HAP-1 (cell line): ENCODE measurements around the gene NBEA.

Source experiments
- DNase-seq, 2 experiments: peaks; one replicate each; pipeline ENCODE4 v3.0.0-alpha.2; 2016 to 2020; ENCODE audit warnings: low spot score in 2 of 2
- H3K27me3 ChIP-seq: fragments of 250-450 bp; sonication (Bioruptor Pico); 2 replicates; pipeline ENCODE4 v1.5.1; 2020; ENCODE audit warnings: low read depth, mild to moderate bottlenecking, moderate library complexity
- H3K36me3 ChIP-seq: fragments of 250-450 bp; sonication (Bioruptor Pico); replicated peaks from 2 replicates; pipeline ENCODE4 v1.5.1; 2020; ENCODE audit warnings: mild to moderate bottlenecking
- H3K4me1 ChIP-seq: fragments of 250-450 bp; sonication (Bioruptor Pico); 2 replicates; pipeline ENCODE4 v1.5.1; 2020; ENCODE audit warnings: mild to moderate bottlenecking
- H3K4me3 ChIP-seq: fragments of 250-450 bp; sonication (Bioruptor Pico); 2 replicates; pipeline ENCODE4 v1.5.1; 2020; ENCODE audit warnings: mild to moderate bottlenecking, moderate library complexity
- H3K9me3 ChIP-seq: fragments of 250-450 bp; sonication (Bioruptor Pico); 2 replicates; pipeline ENCODE4 v1.5.1; 2020; ENCODE audit warnings: mild to moderate bottlenecking, moderate library complexity
- in situ Hi-C: fragments of 300-500 bp; cut with MboI; formaldehyde crosslinking; loops from 3 replicates; pipeline ENCODE4 v1.14.3; 2020; ENCODE audit warnings: low sequenced_read_pairs, inconsistent platforms, mixed read lengths

NBEA gene

DNA sequence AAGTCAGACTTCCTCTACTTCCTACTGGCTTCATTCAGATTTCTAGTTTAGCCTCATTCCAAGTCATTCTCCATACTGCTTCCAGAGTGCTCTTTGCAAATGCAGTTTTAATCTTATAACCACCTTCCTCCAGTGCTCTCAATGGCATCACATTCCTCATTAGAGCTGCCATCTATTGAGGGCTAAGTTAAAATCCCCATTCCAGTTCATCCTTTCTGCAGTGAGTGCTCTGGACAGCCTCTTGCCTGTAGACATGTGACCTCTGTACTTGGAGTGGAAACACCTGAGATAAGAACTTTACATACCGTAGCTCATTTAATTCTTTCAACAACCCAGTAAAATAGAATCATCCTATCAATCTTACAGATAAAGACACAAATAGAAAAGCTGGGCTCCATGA lies 592.3 kb downstream of the NBEA start:
- in situ Hi-C loops = no loop called here
- H3K9me3 ChIP-seq = no peaks in the 10 kb centered on the region
- no peaks in the 10 kb centered on the region for H3K36me3 ChIP-seq
- H3K27me3 ChIP-seq = no peaks in the 10 kb centered on the region
- no peak for DNase-seq
- no peaks in the 10 kb centered on the region for H3K4me1 ChIP-seq
- no peak overlapping the region for H3K4me3 ChIP-seq

DNA sequence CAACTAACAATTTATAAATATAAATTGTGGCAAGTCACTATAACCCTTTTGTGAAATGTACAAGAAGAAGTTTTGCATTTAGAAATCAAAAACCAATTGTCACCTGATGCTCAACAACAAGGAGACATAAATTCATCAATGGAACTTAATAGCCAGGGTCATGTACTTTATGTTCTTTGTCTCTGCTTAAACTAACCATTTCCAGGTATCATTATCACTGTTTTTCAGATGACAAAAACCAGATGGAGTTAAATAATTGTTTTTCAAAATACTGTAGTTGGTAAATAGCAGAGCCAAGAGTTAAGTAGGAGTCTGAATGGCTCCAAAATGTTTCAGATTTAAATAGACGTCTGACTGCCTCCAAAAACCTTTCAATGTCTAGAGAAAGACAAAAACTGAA lies 606.7 kb downstream of the NBEA start:
- Histone ChIP-seq H3K27me3 (no peaks in the 10 kb centered on the region), H3K36me3 (no peaks in the 10 kb centered on the region), H3K9me3 (no peaks in the 10 kb centered on the region), H3K4me3 (no peak overlapping the region), H3K4me1 (no peaks in the 10 kb centered on the region)
- no peak for DNase-seq
- in situ Hi-C loops = no loop called here

DNA sequence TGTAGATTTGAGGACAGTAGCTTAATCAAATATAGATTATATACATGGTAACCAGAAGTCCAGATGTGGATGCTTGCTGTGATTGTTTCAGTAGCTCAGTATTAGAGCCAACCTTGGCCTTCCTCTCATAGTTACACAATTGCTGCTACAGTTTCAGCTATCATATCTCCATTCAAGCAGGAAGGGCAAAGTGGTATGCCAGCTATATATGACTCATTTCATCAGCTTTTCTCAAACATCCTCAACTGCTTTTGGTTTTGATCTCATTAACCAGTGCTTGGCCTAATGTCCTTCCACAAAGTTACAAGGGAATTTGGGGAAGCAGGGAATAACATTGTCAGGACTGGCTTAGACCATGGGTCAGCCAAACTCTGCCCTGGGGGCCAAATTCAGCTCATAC lies 607.4 kb downstream of the NBEA start:
- H3K4me3 ChIP-seq = no peak overlapping the region
- in situ Hi-C loops = no loop called here
- H3K36me3 ChIP-seq = no peaks in the 10 kb centered on the region
- H3K9me3 ChIP-seq = no peaks in the 10 kb centered on the region
- H3K27me3 ChIP-seq = no peaks in the 10 kb centered on the region
- no peak for DNase-seq
- no peaks in the 10 kb centered on the region; the same call in 1 of the 2 replicates for H3K4me1 ChIP-seq

DNA sequence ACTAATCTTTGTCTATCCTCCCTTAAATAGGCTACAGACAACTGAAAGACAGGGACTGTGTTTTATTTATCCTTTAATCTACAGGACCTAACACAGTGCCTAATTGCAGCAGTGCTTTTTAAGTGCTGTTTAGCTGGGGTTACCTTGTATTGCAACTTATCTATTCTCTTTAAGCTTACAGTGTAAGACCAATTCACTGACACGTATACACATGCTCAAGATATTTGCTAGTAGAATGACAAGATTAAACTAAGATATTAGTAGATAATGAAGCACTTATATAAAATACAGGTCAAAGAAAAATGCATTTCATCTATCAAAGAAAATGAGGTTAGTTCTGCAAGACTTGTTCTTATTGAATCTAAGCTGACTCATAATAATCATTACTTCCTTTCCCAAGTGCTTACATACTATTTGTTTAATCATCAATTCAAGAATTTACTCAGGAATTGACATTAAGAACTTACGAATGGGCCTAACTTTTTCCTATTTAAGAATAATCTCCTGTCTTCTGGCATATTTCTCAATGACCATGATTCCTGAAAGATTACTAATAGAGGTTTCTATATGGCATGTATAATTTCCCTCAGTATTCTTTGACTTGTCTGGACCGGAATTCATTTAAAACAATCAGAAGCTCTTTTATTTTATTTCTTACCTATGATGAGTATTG lies 610.2 kb downstream of the NBEA start:
- Histone ChIP-seq H3K9me3 (no peaks in the 10 kb centered on the region), H3K4me3 (no peak overlapping the region), H3K36me3 (no peaks in the 10 kb centered on the region), H3K4me1 (peaks cover 7% of the 10 kb centered on the region; the same call in 1 of the 2 replicates), H3K27me3 (no peaks in the 10 kb centered on the region)
- no peak for DNase-seq
- in situ Hi-C loops = no loop called here

DNA sequence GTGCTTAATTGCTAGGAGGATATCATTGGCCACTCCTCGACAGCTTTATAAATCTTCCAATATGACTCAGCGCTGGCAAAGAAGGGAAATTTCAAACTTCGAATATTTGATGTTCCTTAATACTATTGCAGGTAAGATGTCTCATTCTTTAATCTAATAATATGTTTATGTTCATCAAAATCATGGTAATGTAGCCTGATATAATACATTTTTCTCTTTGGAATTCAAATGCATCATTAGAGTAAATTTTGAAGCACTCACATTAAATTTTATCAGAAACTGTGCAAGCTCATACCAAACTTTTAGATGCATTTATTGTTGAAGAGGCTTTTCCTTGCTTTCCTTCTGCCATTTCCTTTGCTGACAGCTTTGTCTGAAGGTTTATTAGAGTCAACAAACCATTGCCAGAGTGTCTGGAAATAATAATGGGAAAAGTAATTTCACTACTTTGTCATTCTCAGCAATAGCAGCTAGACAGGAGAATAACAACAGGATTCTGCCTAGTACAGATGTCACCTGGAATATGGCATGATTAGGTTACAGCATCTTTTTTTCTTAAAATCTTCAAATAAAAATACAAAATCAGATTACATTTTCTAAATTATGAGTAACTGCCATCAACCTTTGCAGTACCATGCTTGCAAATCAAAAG lies 613.0 kb downstream of the NBEA start:
- DNase-seq = no peak
- Histone ChIP-seq H3K4me1 (peaks cover 7% of the 10 kb centered on the region; the same call in 1 of the 2 replicates), H3K27me3 (no peaks in the 10 kb centered on the region), H3K9me3 (no peaks in the 10 kb centered on the region), H3K36me3 (no peaks in the 10 kb centered on the region), H3K4me3 (no peak overlapping the region)
- in situ Hi-C loops = no loop called here

DNA sequence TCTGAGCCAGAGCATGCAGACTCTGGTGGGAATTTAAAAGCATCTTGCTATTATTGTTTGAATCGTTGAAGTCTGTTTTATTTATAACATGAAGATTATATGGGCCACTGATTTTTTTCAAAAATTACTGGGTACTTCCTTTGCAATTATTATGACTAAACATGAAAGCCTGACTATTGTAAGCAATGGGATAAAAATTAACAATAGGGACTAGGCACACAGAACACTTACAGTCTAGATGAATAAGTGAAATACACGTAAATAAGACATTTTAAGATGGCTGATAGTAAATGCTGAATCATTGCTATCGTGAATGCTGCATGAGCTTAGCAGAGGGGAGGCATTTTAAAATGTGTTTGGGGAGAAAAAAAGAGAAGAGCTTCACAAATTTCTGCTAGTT lies 615.4 kb downstream of the NBEA start:
- DNase-seq = no peak
- Histone ChIP-seq H3K27me3 (no peaks in the 10 kb centered on the region), H3K4me1 (peaks cover 7% of the 10 kb centered on the region; the same call in 1 of the 2 replicates), H3K9me3 (no peaks in the 10 kb centered on the region), H3K36me3 (no peaks in the 10 kb centered on the region), H3K4me3 (no peak overlapping the region)
- in situ Hi-C loops = no loop called here

DNA sequence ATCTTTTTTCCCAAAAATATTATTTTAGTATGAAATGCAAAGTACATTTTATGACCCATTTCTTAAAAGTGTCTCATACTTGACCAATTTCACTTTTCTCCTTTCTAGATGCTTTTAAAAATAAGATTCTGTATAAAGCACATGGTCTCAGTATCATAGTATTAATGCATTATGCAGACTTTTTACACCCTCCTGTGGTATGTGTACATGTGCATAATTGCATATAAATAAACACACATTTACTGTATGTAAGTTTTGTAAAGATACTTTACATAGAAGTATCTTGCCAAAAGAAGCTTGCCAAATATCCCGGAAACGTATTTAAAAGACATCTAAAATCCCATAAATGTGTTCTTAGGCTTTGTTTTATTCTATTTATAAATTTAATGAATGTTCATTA lies 619.5 kb downstream of the NBEA start:
- no peaks in the 10 kb centered on the region for H3K9me3 ChIP-seq
- H3K4me1 ChIP-seq = no peaks in the 10 kb centered on the region
- no peaks in the 10 kb centered on the region for H3K36me3 ChIP-seq
- H3K27me3 ChIP-seq = no peaks in the 10 kb centered on the region
- in situ Hi-C loops = no loop called here
- H3K4me3 ChIP-seq = no peak overlapping the region
- no peak for DNase-seq

DNA sequence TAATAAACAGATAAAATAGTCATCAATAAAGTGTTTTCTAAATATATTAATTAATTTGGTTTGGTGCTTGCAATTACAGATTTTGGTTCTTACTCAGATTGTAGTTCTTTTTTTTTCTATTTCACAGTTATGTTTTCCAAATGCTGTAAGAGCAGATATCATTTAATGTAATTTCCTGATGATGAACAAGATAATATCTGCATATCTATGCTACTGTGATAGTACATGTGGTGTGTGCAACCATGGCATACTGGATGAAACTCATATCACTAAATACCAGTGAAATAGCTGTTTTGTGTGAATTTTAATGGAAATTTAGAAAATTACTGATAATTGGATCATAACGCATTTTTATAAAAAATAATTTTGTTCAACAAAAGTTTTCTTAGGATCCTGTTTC lies 623.2 kb downstream of the NBEA start:
- DNase-seq = no peak
- in situ Hi-C loops = no loop called here
- H3K27me3 ChIP-seq = no peaks in the 10 kb centered on the region
- no peaks in the 10 kb centered on the region for H3K4me1 ChIP-seq
- no peaks in the 10 kb centered on the region for H3K36me3 ChIP-seq
- H3K4me3 ChIP-seq = no peak overlapping the region
- H3K9me3 ChIP-seq = no peaks in the 10 kb centered on the region

DNA sequence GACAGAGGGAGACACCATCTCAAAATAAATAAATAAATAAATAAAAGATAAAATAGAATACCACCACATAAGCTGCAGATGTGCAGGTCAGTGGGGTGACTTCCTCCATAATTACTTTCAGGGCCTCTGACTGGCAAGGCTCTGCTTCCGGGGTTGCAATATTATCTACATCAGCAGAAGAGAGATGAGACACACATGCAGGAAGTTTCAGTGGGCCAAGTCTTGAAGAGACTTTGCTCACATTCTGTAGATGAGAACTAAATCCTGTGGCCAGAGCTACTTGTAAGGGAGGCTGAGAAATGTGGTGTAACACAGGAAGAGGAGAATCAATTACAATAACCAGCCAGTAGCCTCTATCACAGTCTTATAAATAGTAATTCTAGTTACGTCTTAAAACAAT lies 624.3 kb downstream of the NBEA start:
- H3K27me3 ChIP-seq = no peaks in the 10 kb centered on the region
- in situ Hi-C loops = no loop called here
- no peaks in the 10 kb centered on the region for H3K9me3 ChIP-seq
- no peak overlapping the region for H3K4me3 ChIP-seq
- DNase-seq = no peak
- H3K4me1 ChIP-seq = no peaks in the 10 kb centered on the region; the same call in 1 of the 2 replicates
- no peaks in the 10 kb centered on the region for H3K36me3 ChIP-seq

DNA sequence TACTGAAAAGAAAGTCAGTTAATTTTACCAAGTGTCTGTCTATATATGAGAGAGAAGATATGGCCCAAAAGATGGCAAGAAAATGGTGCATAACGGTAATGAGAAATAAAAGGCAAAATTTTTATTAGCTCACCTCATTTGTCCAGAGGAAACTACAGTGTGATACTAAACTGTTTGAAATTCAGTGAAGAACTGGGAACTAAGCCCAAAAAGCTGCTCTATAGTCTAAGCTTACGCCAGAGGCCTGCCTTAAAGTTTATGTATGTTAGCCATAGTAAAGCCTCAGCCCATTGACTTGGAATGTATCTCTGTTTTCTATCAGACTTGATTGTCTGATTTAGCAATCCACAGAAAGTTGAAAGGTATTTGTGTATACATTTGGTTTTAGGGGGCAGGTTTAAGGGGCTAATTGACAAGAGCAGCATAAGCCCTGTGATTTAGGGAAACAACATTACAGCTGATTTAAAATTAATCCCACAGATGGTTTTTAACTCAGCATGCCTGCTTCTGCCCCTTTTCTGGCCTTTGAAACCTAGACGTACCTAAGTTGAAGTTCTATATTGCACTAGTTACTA lies 625.4 kb downstream of the NBEA start:
- Histone ChIP-seq H3K4me1 (no peaks in the 10 kb centered on the region; the same call in 1 of the 2 replicates), H3K36me3 (no peaks in the 10 kb centered on the region), H3K4me3 (no peak overlapping the region), H3K9me3 (no peaks in the 10 kb centered on the region), H3K27me3 (no peaks in the 10 kb centered on the region)
- in situ Hi-C loops = no loop called here
- no peak for DNase-seq

DNA sequence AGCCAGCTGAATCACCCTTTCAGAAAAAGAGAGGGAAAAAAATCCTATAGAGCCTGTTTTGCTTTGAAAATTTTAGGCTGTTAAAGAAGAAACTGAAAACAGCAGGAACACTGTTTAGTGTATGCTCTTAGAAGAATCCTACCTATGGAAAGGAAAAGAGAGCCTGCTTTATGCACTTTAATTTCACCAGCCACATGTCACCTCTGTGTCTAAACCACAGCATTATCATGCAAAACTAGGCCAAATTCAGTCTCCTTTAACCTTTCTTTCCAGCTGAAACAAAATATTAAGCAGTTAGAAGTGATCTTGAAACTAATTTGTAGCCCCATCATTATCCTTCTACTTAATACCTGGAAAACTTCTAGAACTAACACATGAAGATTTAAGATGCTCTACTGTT lies 631.6 kb downstream of the NBEA start:
- H3K4me3 ChIP-seq = no peak overlapping the region
- H3K9me3 ChIP-seq = no peaks in the 10 kb centered on the region
- H3K27me3 ChIP-seq = no peaks in the 10 kb centered on the region
- no peaks in the 10 kb centered on the region for H3K36me3 ChIP-seq
- in situ Hi-C loops = no loop called here
- H3K4me1 ChIP-seq = peaks cover 13% of the 10 kb centered on the region
- DNase-seq = peak in 1 of 2 experiments; percentile 34

DNA sequence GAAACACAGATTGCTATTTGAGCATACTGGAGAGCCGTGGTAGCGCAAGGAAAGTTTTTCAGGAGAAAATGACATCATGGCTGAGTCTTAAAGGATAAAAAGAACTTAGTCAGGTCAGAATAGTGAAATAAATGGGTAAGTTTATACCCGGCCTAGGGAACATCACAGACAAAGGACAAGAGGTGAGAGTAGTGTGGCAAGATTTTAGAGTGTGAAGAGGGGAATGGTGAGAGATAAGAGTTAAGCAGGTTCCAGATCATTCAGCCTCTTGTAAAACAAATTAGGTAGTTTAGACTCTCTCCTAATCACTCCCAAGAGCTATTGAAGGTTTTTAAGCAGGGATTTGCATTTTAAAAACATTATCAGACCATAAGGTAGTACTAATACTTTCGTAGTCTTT lies 650.4 kb downstream of the NBEA start:
- no peak for DNase-seq
- Histone ChIP-seq H3K9me3 (no peaks in the 10 kb centered on the region), H3K4me3 (no peak overlapping the region), H3K27me3 (no peaks in the 10 kb centered on the region), H3K4me1 (no peaks in the 10 kb centered on the region), H3K36me3 (no peaks in the 10 kb centered on the region)
- in situ Hi-C loops = no loop called here

DNA sequence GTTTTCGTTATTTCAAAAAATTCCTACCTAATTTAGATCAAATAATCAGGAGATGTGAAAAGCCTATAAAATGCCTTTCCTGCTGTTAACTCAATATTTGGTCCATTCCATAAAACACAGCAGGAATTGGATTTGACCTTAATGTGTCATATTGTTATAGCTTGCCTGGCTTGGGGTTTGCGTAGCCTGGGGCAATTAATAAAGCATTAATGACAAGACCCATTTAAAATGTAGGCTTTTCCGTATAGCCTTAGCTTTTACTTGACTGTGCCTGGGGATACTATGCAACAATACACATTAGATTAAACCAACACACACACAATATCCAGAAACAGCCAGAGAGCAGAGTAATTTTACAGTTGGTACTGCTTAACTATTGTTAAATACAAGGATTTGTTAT lies 651.6 kb downstream of the NBEA start:
- Histone ChIP-seq H3K4me3 (no peak overlapping the region), H3K9me3 (no peaks in the 10 kb centered on the region), H3K4me1 (no peaks in the 10 kb centered on the region), H3K36me3 (no peaks in the 10 kb centered on the region), H3K27me3 (no peaks in the 10 kb centered on the region)
- no peak for DNase-seq
- in situ Hi-C loops = no loop called here

DNA sequence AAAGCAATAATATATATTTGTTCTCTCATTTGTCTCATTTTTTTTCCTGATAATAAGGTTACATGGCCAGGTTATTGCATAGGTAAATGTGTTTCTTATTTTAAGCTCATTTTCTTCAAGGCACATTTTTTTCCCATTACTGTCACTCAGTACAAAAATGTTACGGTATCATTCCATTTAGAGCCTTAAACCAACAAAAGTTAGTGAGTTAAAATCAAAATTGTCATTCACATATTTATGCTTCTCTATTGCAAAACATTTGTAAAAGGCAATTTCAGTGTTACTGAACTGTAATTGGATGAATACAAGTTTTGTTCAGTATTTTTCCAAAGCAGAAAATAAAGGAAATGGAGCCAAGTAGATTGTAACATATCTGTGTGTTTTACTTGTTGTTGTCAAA lies 652.0 kb downstream of the NBEA start:
- in situ Hi-C loops = no loop called here
- Histone ChIP-seq H3K9me3 (no peaks in the 10 kb centered on the region), H3K27me3 (no peaks in the 10 kb centered on the region), H3K36me3 (no peaks in the 10 kb centered on the region), H3K4me3 (no peak overlapping the region), H3K4me1 (no peaks in the 10 kb centered on the region)
- no peak for DNase-seq
